Gastrocnemius medialis (tissue), 4 donors: Measurements from ENCODE around the gene RNF215. TPM values are rescaled to one million over a fixed set of nuclear protein-coding genes. Genes with fewer than 3 reads are reported as not detected.

Experiments
- ATAC-seq, 2 donors: fragments of 150-250 bp; one replicate each; pipeline ENCODE4 v1.9.1; 2016
- DNase-seq, 2 donors: peaks; one replicate each; pipeline ENCODE4 v3.0.0-alpha.2; 2019
- H3K27ac ChIP-seq, 4 donors: fragments of 200-600 bp; sonication (generic); 1 replicate in 1 of 4; 2 replicates in 3 of 4; pipeline ENCODE4 v1.5.1; 2016 to 2018; ENCODE audit warnings: mild to moderate bottlenecking in 2 of 4, moderate library complexity in 1 of 4
- H3K27me3 ChIP-seq, 3 donors: fragments of 200-600 bp; sonication (generic) in 2 of 3; 1 replicate in 1 of 3; 2 replicates in 2 of 3; pipeline versions ENCODE4 v1.5.1 to v1.6.0; 2016 to 2019; ENCODE audit warnings: mild to moderate bottlenecking in 1 of 3, moderate library complexity in 1 of 3
- H3K36me3 ChIP-seq, 2 donors: fragments of 200-600 bp; sonication (generic) in 1 of 2; one replicate each; pipeline ENCODE4 v1.5.1; 2017 to 2018
- H3K4me1 ChIP-seq, 2 donors: fragments of 200-600 bp; sonication (generic) in 1 of 2; one replicate each; pipeline ENCODE4 v1.5.1; 2016 to 2017; ENCODE audit warnings: mild to moderate bottlenecking in 2 of 2
- H3K4me3 ChIP-seq, 4 donors: fragments of 200-600 bp; sonication (generic) in 3 of 4; 1 replicate in 1 of 4; 2 replicates in 3 of 4; pipeline ENCODE4 v1.5.1; 2016 to 2019; ENCODE audit warnings: mild to moderate bottlenecking in 2 of 4
- H3K9me3 ChIP-seq, 3 donors: fragments of 200-600 bp; sonication (generic) in 2 of 3; 1 replicate in 1 of 3; 2 replicates in 2 of 3; pipeline ENCODE4 v1.5.1; 2016 to 2019
- CTCF ChIP-seq, 5 experiments: fragments of 450-650 bp in 3 of 5; fragments of 200-600 bp in 2 of 5; sonication (generic) in 2 of 5; IDR thresholded peaks in 4 of 5; conservative IDR thresholded peaks in 1 of 5; 1 replicate in 4 of 5; 2 replicates in 1 of 5; pipeline ENCODE4 v1.5.1; 2016 to 2019; ENCODE audit warnings: antibody characterized with exemption in 5 of 5, mild to moderate bottlenecking in 3 of 5, moderate library complexity in 3 of 5
- POLR2A ChIP-seq, 2 donors: fragments of 450-650 bp; IDR thresholded peaks; one replicate each; pipeline ENCODE4 v1.6.1; 2017; ENCODE audit warnings: antibody characterized with exemption in 2 of 2, mild to moderate bottlenecking in 2 of 2, moderate library complexity in 2 of 2
- in situ Hi-C, 4 donors: fragments of 200-750 bp; cut with MboI; loops; one replicate each; pipeline versions ENCODE4 v1.15.0 to v1.8.0; 2017; ENCODE audit warnings: low sequenced_read_pairs in 4 of 4
- intact Hi-C: fragments of 100-400 bp; cut with DNase I; formaldehyde crosslinking; loops from one replicate; pipeline ENCODE4 v1.15.1; 2023; ENCODE audit warnings: low total_unique reads
- total RNA-seq, 4 donors: library from RNA; depleted of rRNA; stranded (reverse); fragments of >200 nt; gene quantifications; one replicate each; pipeline versions ENCODE4 v1.1.0 to v1.2.3, GENCODE V29; 2016

Gene RNF215
- total RNA-seq, 4 donors from 2014 or later: 4.7 to 11.2 (median 8.1) TPM

GRCh38 chr22:30386608-30386959 lies 627 bp downstream of the RNF215 start:
- no peaks in the 10 kb centered on the region for H3K27me3 ChIP-seq
- peaks cover 0 to 23% of the 10 kb centered on the region in 2 donors for H3K36me3 ChIP-seq
- ATAC-seq (no peak), DNase-seq (peak in 1 of 2 donors; percentile 19)
- no peaks in the 10 kb centered on the region for H3K9me3 ChIP-seq
- TF ChIP-seq POLR2A (IDR thresholded peaks at IDR 0.05) (no peak), CTCF (IDR thresholded peaks at IDR 0.05 in 4 of 5, conservative IDR thresholded peaks at IDR 0.05 in 1 of 5) (no peak)
- peak overlapping the region; percentile 62 to 73 (median 66) for H3K4me3 ChIP-seq
- intact Hi-C loops: loop anchor here (5.0 kb wide), 2 partner anchors 59 to 279 kb away; partner anchors contain the start of gene TBC1D10A
- peak overlapping the region; percentile 58 to 71 (median 64) for H3K27ac ChIP-seq
- in situ Hi-C loops: loop anchor here (5.0 to 25.0 kb wide), 4 partner anchors 102 to 274 kb away; partner anchors contain the start of genes CASTOR1 (in 1 of the 4) and OSM (in 1 of the 4)
- peaks cover 7% of the 10 kb centered on the region in 2 donors for H3K4me1 ChIP-seq

- H3K9me3 ChIP-seq: no peaks in the 10 kb centered on the region
- intact Hi-C loops: loop anchor here (5.0 kb wide), 2 partner anchors 59 to 279 kb away; partner anchors contain the start of gene TBC1D10A
- peaks cover 0 to 29% of the 10 kb centered on the region in 2 donors for H3K36me3 ChIP-seq
- DNase-seq (no peak), ATAC-seq (no peak)
- H3K4me3 ChIP-seq: peak overlapping the region in 1 of 4 donors; percentile 73
- H3K27me3 ChIP-seq: no peaks in the 10 kb centered on the region
- in situ Hi-C loops: loop anchor here (5.0 to 25.0 kb wide), 4 partner anchors 101 to 274 kb away; partner anchors contain the start of genes CASTOR1 (in 1 of the 4) and OSM (in 1 of the 4)
- H3K4me1 ChIP-seq: peaks cover 7% of the 10 kb centered on the region in 2 donors
- no peak for TF ChIP-seq POLR2A (IDR thresholded peaks at IDR 0.05)
- TF ChIP-seq CTCF (IDR thresholded peaks at IDR 0.05 in 4 of 5, conservative IDR thresholded peaks at IDR 0.05 in 1 of 5): no peak
- no peak overlapping the region for H3K27ac ChIP-seq
These were observed 1.3 kb downstream of the RNF215 start for GRCh38 chr22:30385942-30386341.

- in situ Hi-C loops: loop anchor here (10.0 to 25.0 kb wide), 3 partner anchors 98 to 271 kb away; partner anchors contain the start of genes CASTOR1 (in 1 of the 4) and OSM (in 1 of the 4)
- no peaks in the 10 kb centered on the region for H3K9me3 ChIP-seq
- intact Hi-C loops: no loop called here
These were observed 4.2 kb downstream of the RNF215 start for GRCh38 chr22:30383061-30383460.

GRCh38 chr22:30382340-30382739 lies 4.9 kb downstream of the RNF215 start:
- Histone ChIP-seq H3K4me1 (peaks cover 7% of the 10 kb centered on the region in 2 donors), H3K27me3 (no peaks in the 10 kb centered on the region), H3K27ac (no peak overlapping the region), H3K9me3 (no peaks in the 10 kb centered on the region), H3K4me3 (no peak overlapping the region), H3K36me3 (peaks cover 0 to 53% of the 10 kb centered on the region in 2 donors)
- DNase-seq (no peak), ATAC-seq (no peak)
- in situ Hi-C loops (loop anchor here (10.0 to 25.0 kb wide), 3 partner anchors 98 to 270 kb away; partner anchors contain the start of genes CASTOR1 (in 1 of the 4) and OSM (in 1 of the 4)), intact Hi-C loops (no loop called here)
- TF ChIP-seq CTCF (IDR thresholded peaks at IDR 0.05 in 4 of 5, conservative IDR thresholded peaks at IDR 0.05 in 1 of 5): no peak
- TF ChIP-seq POLR2A (IDR thresholded peaks at IDR 0.05): no peak

More at GRCh38 chr22:30383061-30383460, 4.2 kb downstream of the RNF215 start:
- DNase-seq (no peak), ATAC-seq (no peak)
- Histone ChIP-seq H3K27ac (no peak overlapping the region), H3K4me3 (no peak overlapping the region), H3K36me3 (peaks cover 0 to 47% of the 10 kb centered on the region in 2 donors), H3K27me3 (no peaks in the 10 kb centered on the region), H3K4me1 (peaks cover 7% of the 10 kb centered on the region in 2 donors)
- TF ChIP-seq POLR2A (IDR thresholded peaks at IDR 0.05) (no peak), CTCF (IDR thresholded peaks at IDR 0.05 in 4 of 5, conservative IDR thresholded peaks at IDR 0.05 in 1 of 5) (no peak)
